Erythroblast (primary cell): Measurements from ENCODE around the gene HAGHL.

Experiments
- DNase-seq, 2 experiments: peaks; one replicate each; lab custom pipeline; 2025; lab: John Stamatoyannopoulos, UW
- GATA1 ChIP-seq: IDR thresholded peaks from 2 replicates; pipeline ENCODE4 v1.6.1; 2011; ENCODE audit warnings: low read depth, mild to moderate bottlenecking, control low read depth, low read length, moderate library complexity
- POLR2A ChIP-seq: IDR thresholded peaks from 2 replicates; pipeline ENCODE4 v1.6.1; 2011; ENCODE audit warnings: mild to moderate bottlenecking, low read length

HAGHL gene

DNA sequence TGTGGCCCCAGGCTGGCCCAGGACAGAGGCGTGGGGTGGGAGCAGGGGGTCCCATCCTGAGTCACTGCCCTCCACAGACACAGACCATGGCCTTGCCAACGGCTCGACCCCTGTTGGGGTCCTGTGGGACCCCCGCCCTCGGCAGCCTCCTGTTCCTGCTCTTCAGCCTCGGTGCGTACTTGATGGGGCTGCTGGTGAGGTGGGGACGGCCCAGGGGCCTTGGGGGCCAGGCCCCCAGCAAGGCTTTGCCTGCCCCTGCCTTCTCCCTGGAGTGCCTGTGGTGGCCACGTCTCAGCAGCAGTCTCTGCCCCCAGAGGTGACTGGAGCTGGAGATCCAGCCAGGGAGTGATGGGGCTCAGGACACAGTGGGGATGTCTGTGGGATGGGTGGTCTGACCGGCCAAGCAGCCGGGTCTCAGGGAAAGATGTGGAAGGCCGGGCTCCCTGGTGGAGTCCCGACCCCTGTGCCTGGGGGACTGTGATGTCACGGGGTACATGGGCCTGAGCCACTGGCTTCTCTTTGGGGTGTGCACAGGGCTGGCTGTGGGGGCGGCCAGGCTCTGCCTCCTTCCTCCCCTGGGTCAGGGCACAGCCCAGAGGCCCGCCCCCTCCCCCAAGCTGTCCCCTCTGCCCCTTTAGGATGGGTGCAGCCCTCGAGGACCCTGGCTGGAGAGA is 35.8 kb downstream of the HAGHL start:
- no peak for TF ChIP-seq GATA1
- TF ChIP-seq POLR2A, result no peak
- no peak for DNase-seq

DNA sequence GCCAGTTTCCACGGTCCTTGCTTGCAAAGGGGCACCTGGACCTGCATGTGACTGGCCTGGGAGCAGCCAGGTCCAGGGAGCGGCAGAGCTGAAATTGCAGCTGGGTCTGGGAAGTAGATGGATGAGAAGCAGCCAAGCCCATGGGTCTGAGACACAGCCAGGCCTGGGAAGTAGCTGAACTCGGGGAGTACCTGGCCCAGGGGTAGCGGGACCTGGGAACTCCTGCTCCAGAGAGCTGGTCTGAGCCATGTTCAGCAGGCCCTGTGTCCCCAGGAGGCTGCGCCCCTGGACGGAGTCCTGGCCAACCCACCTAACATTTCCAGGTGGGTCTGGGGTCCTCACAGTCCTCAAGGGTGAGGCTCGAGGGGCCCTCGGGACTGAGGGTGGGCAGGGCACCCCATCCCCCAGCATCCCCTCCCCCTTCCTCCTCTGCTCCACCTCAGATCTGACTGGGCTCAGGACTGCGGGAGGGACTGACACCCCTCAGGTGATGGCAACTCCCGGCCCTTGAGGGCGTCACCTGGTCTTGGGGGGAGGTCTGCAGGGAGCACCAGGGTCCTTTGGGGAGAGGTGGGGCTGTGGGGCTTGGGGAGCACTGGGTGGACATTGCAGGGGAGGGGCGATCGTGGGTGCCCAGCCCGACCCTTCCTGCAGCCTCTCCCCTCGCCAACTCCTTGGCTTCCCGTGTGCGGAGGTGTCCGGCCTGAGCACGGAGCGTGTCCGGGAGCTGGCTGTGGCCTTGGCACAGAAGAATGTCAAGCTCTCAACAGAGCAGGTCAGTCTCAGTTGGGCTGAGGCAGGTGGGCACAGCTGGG is 36.7 kb downstream of the HAGHL start:
- no peak for DNase-seq
- TF ChIP-seq POLR2A (no peak), GATA1 (no peak)

DNA sequence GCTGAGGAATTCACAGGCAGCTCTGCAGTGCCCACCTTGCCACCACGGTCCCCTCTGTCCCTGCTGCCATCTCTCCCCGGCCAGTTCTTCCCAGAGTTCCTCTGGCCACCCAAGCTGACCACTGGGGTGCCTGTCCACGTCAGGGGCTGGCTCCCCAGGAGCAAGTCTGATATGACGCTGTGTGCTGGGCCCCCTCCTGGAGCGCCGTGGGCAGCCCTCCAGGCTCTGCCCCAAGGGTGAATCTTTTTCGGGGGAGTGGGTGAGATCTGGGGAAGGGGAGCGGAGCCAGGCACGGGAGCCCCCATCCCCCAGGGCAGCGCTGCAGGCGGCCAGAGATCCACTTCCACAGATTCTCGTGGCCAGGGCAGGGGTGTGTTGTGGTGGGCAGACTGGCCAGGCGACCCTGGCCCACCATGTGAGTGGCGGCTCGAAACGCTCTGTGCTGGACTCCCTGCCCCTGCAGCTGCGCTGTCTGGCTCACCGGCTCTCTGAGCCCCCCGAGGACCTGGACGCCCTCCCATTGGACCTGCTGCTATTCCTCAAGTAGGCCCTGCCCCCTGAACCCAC is 37.4 kb downstream of the HAGHL start:
- DNase-seq, result no peak
- no peak for TF ChIP-seq GATA1

DNA sequence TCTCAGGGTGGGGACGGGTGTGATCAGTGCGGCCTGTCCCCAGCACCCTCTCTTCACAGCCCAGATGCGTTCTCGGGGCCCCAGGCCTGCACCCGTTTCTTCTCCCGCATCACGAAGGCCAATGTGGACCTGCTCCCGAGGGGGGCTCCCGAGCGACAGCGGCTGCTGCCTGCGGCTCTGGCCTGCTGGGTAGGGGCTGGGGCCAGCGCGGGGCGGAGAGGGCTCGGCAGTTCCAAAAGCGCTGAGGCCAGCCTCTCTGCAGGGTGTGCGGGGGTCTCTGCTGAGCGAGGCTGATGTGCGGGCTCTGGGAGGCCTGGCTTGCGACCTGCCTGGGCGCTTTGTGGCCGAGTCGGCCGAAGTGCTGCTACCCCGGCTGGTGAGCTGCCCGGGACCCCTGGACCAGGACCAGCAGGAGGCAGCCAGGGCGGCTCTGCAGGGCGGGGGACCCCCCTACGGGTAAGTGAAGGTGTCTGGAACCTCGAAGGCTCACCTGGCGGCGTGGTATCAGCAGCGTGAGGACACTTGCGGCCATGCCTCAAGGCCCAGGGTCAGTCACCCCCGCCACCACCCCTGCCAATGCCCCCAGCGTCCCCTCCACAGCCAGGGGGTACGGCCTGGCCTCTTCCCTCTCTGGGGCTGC is 38.1 kb downstream of the HAGHL start:
- TF ChIP-seq GATA1 (no peak), POLR2A (no peak)

DNA sequence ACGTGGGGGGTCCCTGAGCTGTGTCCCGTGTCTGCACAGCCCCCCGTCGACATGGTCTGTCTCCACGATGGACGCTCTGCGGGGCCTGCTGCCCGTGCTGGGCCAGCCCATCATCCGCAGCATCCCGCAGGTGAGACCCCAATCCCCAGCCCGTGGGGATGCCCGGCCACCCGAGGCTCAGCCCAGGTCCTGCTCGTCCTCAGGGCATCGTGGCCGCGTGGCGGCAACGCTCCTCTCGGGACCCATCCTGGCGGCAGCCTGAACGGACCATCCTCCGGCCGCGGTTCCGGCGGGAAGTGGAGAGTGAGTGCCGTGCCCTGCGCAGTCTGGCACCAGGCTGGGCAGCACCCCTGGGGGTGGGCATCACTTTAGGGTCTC is 38.6 kb downstream of the HAGHL start:
- TF ChIP-seq POLR2A, result no peak
- TF ChIP-seq GATA1, result no peak
- no peak for DNase-seq

More for the DNA sequence above, 38.1 kb downstream of the HAGHL start:
- DNase-seq, result no peak

DNA sequence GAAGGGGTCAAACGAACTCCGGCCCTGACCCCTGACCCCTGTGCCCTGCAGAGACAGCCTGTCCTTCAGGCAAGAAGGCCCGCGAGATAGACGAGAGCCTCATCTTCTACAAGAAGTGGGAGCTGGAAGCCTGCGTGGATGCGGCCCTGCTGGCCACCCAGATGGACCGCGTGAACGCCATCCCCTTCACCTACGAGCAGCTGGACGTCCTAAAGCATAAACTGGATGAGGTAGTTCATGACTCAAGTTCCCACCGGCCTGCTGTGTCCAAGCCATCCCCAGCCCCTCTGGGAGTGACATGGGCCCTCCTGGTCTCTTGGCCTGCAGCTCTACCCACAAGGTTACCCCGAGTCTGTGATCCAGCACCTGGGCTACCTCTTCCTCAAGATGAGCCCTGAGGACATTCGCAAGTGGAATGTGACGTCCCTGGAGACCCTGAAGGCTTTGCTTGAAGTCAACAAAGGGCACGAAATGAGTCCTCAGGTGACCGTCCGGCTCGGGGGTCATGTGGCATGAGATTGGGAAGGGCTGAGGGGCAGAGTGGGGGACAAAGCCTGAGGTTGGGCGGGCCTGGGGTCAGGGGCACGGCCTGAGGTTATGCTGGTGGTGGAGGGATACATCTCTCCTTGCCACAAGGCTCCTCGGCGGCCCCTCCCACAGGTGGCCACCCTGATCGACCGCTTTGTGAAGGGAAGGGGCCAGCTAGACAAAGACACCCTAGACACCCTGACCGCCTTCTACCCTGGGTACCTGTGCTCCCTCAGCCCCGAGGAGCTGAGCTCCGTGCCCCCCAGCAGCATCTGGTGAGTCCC is 39.3 kb downstream of the HAGHL start:
- TF ChIP-seq POLR2A (no peak), GATA1 (no peak)
- no peak for DNase-seq

DNA sequence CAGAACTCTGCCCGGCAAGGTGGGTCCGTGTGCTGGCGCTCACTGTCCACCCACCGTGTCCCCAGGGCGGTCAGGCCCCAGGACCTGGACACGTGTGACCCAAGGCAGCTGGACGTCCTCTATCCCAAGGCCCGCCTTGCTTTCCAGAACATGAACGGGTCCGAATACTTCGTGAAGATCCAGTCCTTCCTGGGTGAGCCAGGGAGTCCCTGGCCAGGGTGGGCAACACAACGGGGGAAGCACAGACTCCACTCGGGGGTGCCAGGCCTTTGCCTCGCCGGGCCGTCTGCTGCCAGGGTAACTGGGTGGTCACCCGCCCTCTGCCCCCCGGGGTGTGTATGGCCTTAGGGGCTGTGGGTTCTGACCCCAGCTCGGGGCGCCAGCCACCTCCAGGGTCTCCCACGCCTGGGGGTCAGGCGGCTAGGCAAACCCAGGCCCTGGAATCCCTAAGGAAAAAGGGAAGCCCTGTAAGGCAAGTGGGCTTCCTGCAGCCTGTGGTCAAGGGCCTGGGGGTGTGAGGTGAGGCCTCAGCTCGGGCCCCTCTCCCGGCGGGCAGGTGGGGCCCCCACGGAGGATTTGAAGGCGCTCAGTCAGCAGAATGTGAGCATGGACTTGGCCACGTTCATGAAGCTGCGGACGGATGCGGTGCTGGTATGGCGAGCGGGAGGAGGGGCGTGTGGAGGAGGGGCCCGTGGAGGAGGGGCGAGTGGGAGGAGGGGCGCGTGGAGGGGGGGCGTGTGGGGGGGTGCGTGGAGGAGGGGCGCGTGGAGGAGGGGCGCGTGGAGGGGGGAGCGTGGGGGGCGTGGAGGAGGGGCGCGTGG is 40.1 kb downstream of the HAGHL start:
- TF ChIP-seq GATA1, result no peak
- no peak for TF ChIP-seq POLR2A
- DNase-seq, result no peak

DNA sequence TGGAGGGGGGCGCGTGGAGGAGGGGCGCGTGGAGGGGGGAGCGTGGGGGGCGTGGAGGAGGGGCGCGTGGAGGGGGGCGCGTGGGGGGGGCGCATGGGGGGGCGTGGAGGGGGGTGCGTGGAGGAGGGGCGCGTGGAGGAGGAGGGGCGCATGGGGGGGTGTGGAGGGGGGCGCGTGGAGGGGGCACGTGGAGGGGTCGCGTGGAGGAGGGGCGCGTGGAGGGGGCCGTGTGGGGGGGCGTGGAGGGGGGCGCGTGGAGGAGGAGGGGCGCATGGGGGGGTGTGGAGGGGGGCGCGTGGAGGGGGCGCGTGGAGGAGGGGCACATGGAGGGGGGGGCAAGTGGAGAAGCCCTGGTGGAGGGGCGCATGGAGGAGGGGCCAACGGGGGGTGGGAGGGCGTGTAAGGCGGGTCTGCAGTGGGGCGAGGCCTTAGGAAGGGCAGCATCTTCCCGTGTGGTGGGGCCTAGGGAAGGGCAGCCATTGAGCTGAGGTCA is 40.9 kb downstream of the HAGHL start:
- no peak for TF ChIP-seq GATA1
- no peak for TF ChIP-seq POLR2A

DNA sequence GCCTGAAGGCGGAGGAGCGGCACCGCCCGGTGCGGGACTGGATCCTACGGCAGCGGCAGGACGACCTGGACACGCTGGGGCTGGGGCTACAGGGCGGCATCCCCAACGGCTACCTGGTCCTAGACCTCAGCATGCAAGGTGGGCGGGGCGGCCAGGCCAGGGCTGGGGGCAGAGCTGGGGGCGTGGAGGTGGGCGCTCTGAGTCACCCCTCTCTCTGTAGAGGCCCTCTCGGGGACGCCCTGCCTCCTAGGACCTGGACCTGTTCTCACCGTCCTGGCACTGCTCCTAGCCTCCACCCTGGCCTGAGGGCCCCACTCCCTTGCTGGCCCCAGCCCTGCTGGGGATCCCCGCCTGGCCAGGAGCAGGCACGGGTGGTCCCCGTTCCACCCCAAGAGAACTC is 41.5 kb downstream of the HAGHL start:
- TF ChIP-seq POLR2A (no peak), GATA1 (no peak)
- DNase-seq, result no peak

More for the DNA sequence above, 40.9 kb downstream of the HAGHL start:
- DNase-seq, result no peak

DNA sequence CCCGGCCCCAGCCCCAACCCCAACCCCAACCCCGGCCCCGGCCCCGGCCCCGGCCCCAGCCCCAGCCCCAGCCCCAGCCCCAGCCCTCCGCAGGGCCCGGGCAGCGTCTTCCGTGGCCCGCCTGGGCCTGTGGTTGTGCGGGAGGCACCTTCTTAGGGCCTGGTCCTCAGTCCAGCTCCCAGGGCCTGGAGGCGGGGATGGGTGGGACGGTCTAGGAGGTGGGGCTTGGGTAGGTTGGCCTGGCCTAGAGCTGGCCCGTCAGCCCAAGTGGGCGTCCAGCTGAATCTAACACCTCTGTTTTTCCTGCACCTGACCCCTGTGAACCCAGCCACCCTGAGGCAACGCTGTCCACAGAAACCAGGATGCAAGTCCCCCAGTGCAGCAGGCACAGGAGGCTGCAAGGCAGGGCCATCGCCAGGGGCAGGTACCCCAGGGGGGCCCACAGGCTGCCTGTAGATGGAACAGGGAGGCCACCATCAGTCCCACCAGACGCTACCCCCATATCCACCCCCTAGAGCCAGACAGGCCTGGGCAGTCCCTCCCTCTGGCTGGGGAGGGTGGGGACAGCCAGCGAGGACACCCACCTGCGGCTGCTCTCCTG is 42.4 kb downstream of the HAGHL start:
- TF ChIP-seq GATA1 (no peak), POLR2A (no peak)
- DNase-seq, result no peak

DNA sequence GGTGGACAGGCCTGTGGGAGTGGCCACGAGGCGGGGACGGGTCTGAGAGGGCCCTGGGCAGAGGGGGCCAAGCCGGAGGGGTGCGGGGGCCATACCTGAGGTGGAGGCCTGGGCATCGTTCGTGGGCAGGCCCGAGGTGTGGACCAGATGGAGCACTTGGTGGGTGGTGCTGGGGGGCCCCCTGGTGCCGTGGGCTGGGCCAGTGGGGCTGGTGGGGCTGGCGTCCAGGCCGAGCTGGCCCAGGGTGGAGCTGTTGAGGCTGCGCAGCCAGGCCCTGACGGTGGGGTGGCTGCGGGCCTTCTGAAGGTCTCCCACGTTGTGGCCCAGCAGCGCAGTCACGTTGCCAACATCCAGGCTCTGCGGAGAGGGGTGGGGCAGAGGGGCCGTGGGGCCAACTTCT is 43.0 kb downstream of the HAGHL start:
- TF ChIP-seq GATA1 (no peak), POLR2A (no peak)
- DNase-seq, result no peak

DNA sequence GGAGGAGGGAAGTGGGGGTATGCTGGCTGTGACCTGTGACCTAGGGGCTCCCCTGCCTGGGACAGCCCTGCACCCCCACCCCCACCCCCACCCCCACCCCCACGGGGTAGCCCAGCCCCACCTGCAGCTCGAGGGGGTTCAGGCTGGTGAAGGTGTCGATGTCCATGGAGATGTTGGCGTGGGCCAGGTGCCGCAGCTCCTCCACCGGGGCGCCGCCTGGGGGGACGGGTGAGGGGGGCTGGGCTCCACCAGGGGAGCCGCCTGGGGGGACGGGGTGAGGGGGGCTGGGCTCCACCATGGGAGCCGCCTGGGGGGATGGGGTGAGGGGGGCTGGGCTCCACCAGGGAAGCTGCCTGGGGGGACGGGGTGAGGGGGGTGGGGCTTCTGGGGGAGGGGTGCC is 43.5 kb downstream of the HAGHL start:
- no peak for DNase-seq

More for the DNA sequence above, 43.5 kb downstream of the HAGHL start:
- TF ChIP-seq GATA1 (no peak), POLR2A (no peak)
